Activated gamma-delta T cell treated with Interleukin-2 at 50 U/mL for 16 hours (primary cell): ENCODE data around the gene HAUS8.
"Not testable (repeated sequence)": the region's sequence is repeated elsewhere in the genome, so short reads cannot be mapped to it uniquely, and the experiment has no call there.

Source experiments
- DNase-seq: peaks from one replicate; pipeline ENCODE4 v3.0.0-alpha.2; 2020

The HAUS8 gene

GRCh38 chr19:17098326-17098725 lies 23.1 kb upstream of the HAUS8 start:
- no peak for DNase-seq

- no peak for DNase-seq
Measured at GRCh38 chr19:17097593-17098126, 22.4 kb upstream of the HAUS8 start.

- no peak for DNase-seq
Measured at GRCh38 chr19:17095141-17095919, 20.1 kb upstream of the HAUS8 start.

GRCh38 chr19:17094694-17095093 lies 19.4 kb upstream of the HAUS8 start:
- not testable (repeated sequence) for DNase-seq

- no peak for DNase-seq
Measured at GRCh38 chr19:17092696-17093095, 17.4 kb upstream of the HAUS8 start.

GRCh38 chr19:17091758-17092333 lies 16.6 kb upstream of the HAUS8 start:
- peak; percentile 41 for DNase-seq

- peak; percentile 19 for DNase-seq
Measured at GRCh38 chr19:17090583-17090982, 15.3 kb upstream of the HAUS8 start.

GRCh38 chr19:17088552-17088951 lies 13.3 kb upstream of the HAUS8 start:
- DNase-seq = no peak

GRCh38 chr19:17086834-17087233 lies 11.6 kb upstream of the HAUS8 start:
- no peak for DNase-seq

GRCh38 chr19:17086120-17086519 lies 10.9 kb upstream of the HAUS8 start:
- no peak for DNase-seq

- no peak for DNase-seq
Measured at GRCh38 chr19:17081672-17082630, 6.7 kb upstream of the HAUS8 start.

- DNase-seq = no peak
Measured at GRCh38 chr19:17080440-17080801, 5.2 kb upstream of the HAUS8 start.

- DNase-seq = peak; percentile 58
Measured at GRCh38 chr19:17079710-17080439, 4.6 kb upstream of the HAUS8 start.

GRCh38 chr19:17078920-17079709 lies 3.9 kb upstream of the HAUS8 start:
- DNase-seq = no peak

- no peak for DNase-seq
Measured at GRCh38 chr19:17078036-17078919, 3.0 kb upstream of the HAUS8 start.

- no peak for DNase-seq
Measured at GRCh38 chr19:17077447-17078028, 2.3 kb upstream of the HAUS8 start.

- peak; percentile 16 for DNase-seq
Measured at GRCh38 chr19:17076543-17076991, 1.3 kb upstream of the HAUS8 start.

GRCh38 chr19:17075864-17076542 lies 751 bp upstream of the HAUS8 start:
- peak; percentile 62 for DNase-seq

GRCh38 chr19:17074634-17075034 lies 618 bp downstream of the HAUS8 start:
- DNase-seq = no peak
